Stimulated activated CD8-positive, alpha-beta memory T cell treated with anti-CD3 and anti-CD28 coated beads, Interleukin-2, amount 100 ng/mL, for 48 hours (primary cell): ENCODE measurements around the gene KLHL15.
A peak's percentile ranks its signal among the peaks of the same experiment; 100 is the strongest.
"Not testable (repeated sequence)": the region's sequence is repeated elsewhere in the genome, so short reads cannot be mapped to it uniquely, and the experiment has no call there.

ENCODE experiments used
- DNase-seq, 2 donors: peaks; one replicate each; pipeline ENCODE4 v3.0.0-alpha.2; 2020; ENCODE audit warnings: low read depth in 2 of 2

Gene KLHL15

DNA sequence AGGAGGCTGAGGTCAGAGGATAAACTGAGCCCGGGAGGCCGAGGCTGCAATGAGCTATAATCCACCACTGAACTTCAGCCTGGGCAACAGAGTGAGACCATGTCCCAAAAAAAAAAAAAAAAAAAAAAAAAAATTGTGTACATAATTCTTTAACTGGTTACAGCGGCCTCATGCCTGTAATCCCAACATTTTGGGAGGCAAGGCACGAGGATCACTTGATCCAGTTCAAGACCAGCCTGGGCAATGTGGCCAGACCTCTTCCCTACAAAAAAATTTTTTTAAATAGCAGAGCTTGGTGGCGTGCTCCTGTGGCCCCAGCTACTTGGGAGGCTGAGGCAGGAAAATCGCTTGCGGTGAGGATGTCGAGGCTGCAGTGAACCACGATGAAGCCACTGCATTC lies 9.3 kb downstream of the KLHL15 start:
- no peak for DNase-seq

- peak; percentile 11 to 23 for DNase-seq
These were observed 12.5 kb downstream of the KLHL15 start for GRCh38 chrX:24014388-24015018.

- DNase-seq = no peak
These were observed 14.7 kb downstream of the KLHL15 start for GRCh38 chrX:24012266-24012665.

DNA sequence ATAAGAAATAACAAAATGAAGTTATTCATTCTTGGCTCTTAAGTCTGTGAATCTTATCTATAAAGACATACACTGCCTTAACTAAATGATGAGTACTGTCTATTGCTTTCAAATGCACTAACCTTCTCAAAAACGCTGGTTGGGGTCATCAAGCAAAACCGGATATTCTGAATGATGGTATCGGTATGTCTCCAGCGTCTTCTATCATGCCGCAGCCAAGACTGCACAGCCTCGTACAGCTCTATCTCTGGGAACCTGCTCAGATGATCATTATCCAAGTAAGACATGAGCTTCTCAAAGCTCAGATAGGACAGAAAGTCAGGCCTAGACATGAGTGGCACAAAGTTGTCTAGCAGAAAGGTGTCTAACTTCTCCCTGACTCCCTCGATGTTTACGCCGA lies 21.1 kb downstream of the KLHL15 start:
- DNase-seq = no peak

- no peak for DNase-seq
These were observed 22.0 kb downstream of the KLHL15 start for GRCh38 chrX:24005028-24005427.

DNA sequence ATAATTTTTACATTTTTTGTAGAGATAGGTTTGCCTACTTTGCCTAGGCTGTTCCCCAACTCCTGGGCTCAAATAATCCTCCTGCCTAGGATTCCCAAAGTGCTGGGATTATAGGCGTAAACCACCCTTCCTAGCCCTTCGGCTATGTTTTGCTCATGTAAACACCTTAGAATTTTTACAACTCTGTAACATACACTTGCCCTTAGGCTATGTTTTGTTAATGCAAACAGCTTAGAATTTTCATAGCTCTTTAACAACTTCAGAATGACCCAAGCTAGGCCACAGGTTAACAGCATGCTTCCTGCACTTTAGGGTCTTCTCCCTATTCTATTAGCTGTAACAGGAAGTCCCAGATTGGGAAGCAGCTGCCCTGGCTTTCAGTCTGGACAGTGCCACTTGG lies 24.2 kb downstream of the KLHL15 start:
- no peak for DNase-seq

DNA sequence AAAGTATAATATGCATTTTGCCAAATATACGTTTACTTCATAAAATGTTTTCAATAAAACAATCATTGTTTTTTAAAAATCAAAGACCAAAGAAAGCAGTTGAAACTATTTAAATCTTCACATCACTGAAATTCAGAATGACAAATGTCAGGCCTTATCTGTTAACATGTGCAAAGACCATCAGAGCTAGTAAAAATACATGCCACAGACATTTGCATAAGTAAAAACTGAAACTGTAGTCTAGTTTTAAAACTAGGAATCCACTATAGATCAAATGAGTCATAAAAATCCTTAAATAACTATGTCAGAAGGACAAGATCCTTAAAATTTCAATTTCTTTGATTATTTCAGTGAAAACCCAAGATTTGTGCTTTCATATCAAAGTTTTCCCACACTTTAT lies 24.8 kb downstream of the KLHL15 start:
- DNase-seq = no peak

- DNase-seq = no peak
These were observed 27.3 kb downstream of the KLHL15 start for GRCh38 chrX:23999671-24000070.

DNA sequence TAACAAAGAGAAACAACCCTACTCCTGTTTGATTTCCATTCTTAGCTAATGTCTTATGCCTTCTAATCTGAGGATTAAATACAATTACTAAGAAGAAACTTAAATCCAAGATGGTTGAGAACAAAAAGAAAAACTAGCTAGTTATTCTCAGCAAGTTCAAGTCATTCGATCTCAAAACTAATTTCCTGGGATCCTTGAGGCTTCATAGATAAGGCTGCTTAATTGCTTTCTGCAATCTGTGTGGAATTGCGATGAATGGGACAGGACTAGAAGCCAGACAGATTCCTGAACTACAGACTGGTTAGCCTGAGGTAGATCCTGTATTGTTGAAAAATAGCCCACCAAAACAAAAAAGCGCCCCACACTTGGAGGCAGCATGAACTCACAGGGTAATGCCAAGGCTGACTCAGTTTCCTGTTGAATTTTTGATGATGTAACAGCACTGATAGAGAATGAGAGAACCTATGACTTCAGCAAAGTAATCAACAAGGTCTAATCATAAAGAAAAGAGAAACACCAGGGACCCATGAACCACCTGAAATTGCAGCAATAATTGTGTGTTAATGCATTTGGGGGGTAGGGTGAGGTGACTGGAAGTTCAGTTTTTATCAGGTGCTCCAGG lies 33.9 kb downstream of the KLHL15 start:
- DNase-seq = no peak

DNA sequence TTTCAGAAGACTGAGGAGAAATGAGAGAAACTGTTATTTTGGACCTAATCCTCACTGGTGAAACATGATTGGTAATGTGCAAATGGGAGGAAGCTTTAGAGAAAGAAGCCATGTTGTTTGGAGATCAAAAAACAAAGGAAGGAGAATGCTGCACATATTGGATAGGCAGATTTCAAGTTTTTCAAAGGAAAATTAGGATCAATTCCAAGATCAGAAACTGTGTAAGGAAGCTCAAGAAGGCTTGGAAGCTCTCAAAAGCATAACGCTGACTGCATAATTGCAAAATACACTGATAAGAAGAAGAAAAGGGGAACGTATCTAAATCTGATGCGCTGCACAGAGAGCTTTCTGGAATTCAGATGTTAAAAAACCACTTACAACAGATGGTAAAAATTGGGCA lies 34.6 kb downstream of the KLHL15 start:
- DNase-seq = no peak

GRCh38 chrX:23990455-23990854 lies 36.5 kb downstream of the KLHL15 start:
- DNase-seq = no peak

GRCh38 chrX:23989689-23990088 lies 37.3 kb downstream of the KLHL15 start:
- DNase-seq = no peak

- no peak for DNase-seq
These were observed 44.1 kb downstream of the KLHL15 start for GRCh38 chrX:23982891-23983290.

- no peak for DNase-seq
These were observed 45.3 kb downstream of the KLHL15 start for GRCh38 chrX:23981711-23982110.

DNA sequence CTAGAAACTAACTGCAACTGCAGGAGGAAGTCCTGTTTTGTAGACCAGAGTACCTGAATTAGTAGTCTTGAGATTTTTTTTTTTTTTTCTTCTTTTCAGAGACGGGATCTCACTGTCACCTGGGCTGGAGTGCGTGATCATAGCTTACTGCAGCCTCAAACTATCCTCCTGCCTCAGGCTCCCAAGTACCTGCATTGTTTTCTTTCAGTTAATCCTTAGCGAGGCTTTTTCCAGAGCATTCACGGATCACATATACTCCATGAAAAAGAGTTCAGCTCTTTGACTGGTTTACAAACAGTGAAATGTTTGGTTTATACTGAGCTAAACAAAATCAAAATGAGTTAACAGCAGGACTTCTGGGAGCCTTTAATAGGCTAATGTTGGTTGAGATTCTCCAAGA lies 45.8 kb downstream of the KLHL15 start:
- no peak for DNase-seq

DNA sequence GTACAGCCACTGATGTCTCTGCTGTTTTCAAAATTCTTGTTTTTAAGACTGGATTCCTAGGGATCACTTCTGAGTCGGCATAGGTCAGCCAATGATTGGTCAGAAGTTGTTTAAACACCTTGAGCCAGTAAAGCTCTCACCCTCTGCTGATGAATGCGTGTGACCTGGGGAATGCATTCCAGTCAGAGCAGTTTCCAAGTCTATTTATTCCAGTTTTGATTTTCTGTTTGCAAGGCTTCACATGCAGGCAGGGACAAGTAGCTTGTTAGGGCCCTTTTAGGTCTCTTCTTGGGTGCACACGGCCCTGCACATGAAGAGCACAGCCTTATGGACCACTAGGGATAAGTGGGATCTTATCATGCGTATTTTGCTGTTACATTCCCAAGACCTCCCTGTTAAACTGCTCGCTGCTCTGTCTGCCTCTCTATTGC lies 47.0 kb downstream of the KLHL15 start:
- no peak for DNase-seq

GRCh38 chrX:23978491-23978890 lies 48.5 kb downstream of the KLHL15 start:
- no peak for DNase-seq

GRCh38 chrX:23965630-23966029 lies 61.4 kb downstream of the KLHL15 start:
- not testable (repeated sequence) for DNase-seq

DNA sequence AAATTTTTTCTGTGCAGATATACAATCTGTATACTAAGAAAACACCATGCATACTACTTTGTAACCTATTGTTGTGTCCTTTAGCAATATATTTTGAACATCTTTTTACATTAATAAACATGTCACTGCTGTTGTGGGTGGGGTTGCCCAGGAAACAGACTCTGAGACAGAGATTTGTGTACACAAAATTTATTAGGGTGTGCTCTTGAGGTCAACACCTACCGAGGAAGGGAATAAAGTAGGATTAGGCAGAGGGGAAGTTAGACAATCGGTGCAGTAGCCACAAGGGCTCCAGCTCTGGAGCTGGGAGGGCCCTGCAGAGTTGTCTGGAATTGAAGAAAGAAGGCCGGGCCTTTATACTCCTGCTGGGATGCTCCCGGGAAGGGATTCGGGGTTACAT lies 62.8 kb downstream of the KLHL15 start:
- no peak for DNase-seq

DNA sequence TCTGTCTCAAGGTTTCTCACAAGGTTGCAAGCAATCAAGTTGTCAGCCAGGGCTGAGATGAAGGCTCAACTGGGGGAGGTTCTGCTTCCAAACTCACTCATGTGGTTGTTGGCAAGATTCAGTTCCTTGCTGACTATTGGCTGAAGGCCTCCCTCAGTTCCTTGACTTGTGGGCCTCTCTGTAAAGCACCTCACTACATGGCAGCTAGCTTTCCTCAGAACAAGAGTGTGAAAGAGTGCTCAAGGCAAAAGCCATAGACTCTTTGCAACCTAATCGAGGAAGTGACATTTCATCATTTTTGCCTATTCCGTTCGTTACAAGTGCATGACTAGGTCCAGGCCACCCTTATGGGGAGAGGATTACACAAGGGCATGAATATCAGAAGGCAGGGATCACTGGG lies 67.2 kb downstream of the KLHL15 start:
- no peak for DNase-seq

- DNase-seq = no peak
These were observed 72.6 kb downstream of the KLHL15 start for GRCh38 chrX:23954396-23954795.

GRCh38 chrX:23953908-23954269 lies 73.1 kb downstream of the KLHL15 start:
- DNase-seq = no peak

DNA sequence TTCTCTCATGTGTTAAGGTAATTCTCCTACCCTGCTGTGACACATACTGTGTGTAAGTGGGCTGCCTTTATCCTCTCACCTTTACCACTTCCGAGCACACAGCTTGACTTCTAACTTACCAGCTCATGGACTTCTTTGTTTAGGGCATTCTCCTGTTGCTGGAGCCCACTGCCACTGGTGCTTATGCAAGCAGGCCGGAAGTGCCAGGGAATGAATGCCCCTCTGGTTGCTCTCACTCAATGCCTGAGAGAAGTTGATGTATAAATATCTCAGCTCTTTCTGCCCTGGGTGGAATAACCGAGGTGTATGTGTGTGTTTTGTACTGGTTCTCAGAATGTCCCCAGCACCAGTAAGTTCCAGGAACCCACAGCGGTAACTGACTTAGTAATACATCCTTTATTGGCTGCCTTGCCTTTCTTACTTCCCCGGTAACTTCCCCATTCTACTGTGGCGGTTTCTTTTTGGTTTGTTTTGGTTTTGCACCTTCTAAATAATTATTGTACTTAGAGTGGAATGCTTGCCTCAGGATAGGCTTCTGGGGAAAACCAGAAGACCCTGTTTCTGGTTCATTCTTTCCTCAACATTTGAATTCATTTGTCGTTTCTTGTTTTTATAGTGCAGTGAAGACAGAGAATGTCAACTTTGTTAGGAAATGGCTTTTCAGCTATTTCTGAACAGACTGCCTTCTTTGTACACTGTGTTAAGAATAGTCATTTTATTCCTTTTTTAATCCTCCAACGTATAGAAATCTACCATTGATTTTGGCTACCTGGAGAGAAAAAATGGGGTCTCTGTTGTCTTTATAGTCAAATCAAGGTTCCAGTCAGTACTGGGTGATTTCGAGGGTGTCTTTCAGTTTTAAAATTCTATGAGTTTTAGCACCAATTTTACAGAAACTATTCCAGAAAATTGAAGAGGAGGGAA lies 73.7 kb downstream of the KLHL15 start:
- peak; percentile 0 to 3 for DNase-seq
